ENCODE data around the gene PRDM2. TPM values are rescaled to one million over a fixed set of nuclear protein-coding genes. Genes with fewer than 3 reads are reported as not detected.
"Not testable (repeated sequence)": the region's sequence is repeated elsewhere in the genome, so short reads cannot be mapped to it uniquely, and the experiment has no call there.

Gene PRDM2
- total RNA-seq, 1 donor from 2014 or later: 46.7 TPM

GRCh38 chr1:13677896-13678295 is 22.1 kb upstream of the PRDM2 start:
- Histone ChIP-seq H3K36me3 (no peaks in the 10 kb centered on the region), H3K27me3 (peaks cover 4% of the 10 kb centered on the region), H3K4me3 (no peak overlapping the region), H3K4me1 (no peaks in the 10 kb centered on the region), H3K9me3 (no peaks in the 10 kb centered on the region), H3K27ac (no peak overlapping the region)
- no peak for ATAC-seq
- DNase-seq: no peak
- no peak for TF ChIP-seq CTCF (IDR thresholded peaks at IDR 0.05)
- intact Hi-C loops (cut with DNase I): no loop called here

- ATAC-seq (no peak), DNase-seq (no peak)
- Histone ChIP-seq H3K4me1 (no peaks in the 10 kb centered on the region), H3K27ac (no peak overlapping the region), H3K9me3 (no peaks in the 10 kb centered on the region), H3K4me3 (no peak overlapping the region), H3K36me3 (no peaks in the 10 kb centered on the region), H3K27me3 (peaks cover 4% of the 10 kb centered on the region)
- TF ChIP-seq CTCF (IDR thresholded peaks at IDR 0.05): no peak
- intact Hi-C loops (cut with DNase I): no loop called here
Measured at GRCh38 chr1:13679651-13680050, 20.3 kb upstream of the PRDM2 start.

- H3K4me1 ChIP-seq; ATAC-seq; intact Hi-C loops (cut with DNase I); H3K27ac ChIP-seq; H3K9me3 ChIP-seq; H3K27me3 ChIP-seq; H3K36me3 ChIP-seq; H3K4me3 ChIP-seq; DNase-seq: not testable (repeated sequence)
Measured at GRCh38 chr1:13680609-13681008, 19.4 kb upstream of the PRDM2 start.

- DNase-seq (no peak), ATAC-seq (no peak)
- Histone ChIP-seq H3K9me3 (no peaks in the 10 kb centered on the region), H3K4me1 (no peaks in the 10 kb centered on the region), H3K36me3 (no peaks in the 10 kb centered on the region), H3K27me3 (peaks cover 4% of the 10 kb centered on the region), H3K4me3 (no peak overlapping the region), H3K27ac (no peak overlapping the region)
- intact Hi-C loops (cut with DNase I): no loop called here
- no peak for TF ChIP-seq CTCF (IDR thresholded peaks at IDR 0.05)
Measured at GRCh38 chr1:13681921-13682320, 18.1 kb upstream of the PRDM2 start.

- Histone ChIP-seq H3K27ac (no peak overlapping the region), H3K36me3 (no peaks in the 10 kb centered on the region), H3K9me3 (no peaks in the 10 kb centered on the region), H3K4me3 (no peak overlapping the region), H3K4me1 (no peaks in the 10 kb centered on the region), H3K27me3 (peaks cover 2% of the 10 kb centered on the region)
- ATAC-seq (no peak), DNase-seq (no peak)
- no peak for TF ChIP-seq CTCF (IDR thresholded peaks at IDR 0.05)
- intact Hi-C loops (cut with DNase I): no loop called here
Measured at GRCh38 chr1:13682444-13682843, 17.5 kb upstream of the PRDM2 start.

- Histone ChIP-seq H3K4me3 (no peak overlapping the region), H3K4me1 (no peaks in the 10 kb centered on the region), H3K27ac (no peak overlapping the region), H3K9me3 (no peaks in the 10 kb centered on the region), H3K27me3 (no peaks in the 10 kb centered on the region), H3K36me3 (no peaks in the 10 kb centered on the region)
- DNase-seq (no peak), ATAC-seq (no peak)
- no peak for TF ChIP-seq CTCF (IDR thresholded peaks at IDR 0.05)
- intact Hi-C loops (cut with DNase I): no loop called here
Measured at GRCh38 chr1:13683206-13683605, 16.8 kb upstream of the PRDM2 start.

All from upper lobe of right lung (tissue), 1 donor.